Measurements from ENCODE around the gene CNTNAP5.

The CNTNAP5 gene

GRCh38 chr2:124079045-124079444, 54.0 kb downstream of the CNTNAP5 start:
- DNase-seq (ENCODE audit: low read depth) = no peak
- H3K4me3 ChIP-seq (ENCODE audit: low read depth, low read length) = no peak overlapping the region
- TF ChIP-seq CTCF (IDR thresholded peaks at IDR 0.05; ENCODE audit: low read depth, low read length, missing control alignments) = no peak
- in situ Hi-C loops (cut with HindIII; ENCODE audit: low sequenced_read_pairs) = no loop called here

GRCh38 chr2:124080281-124081153, 55.4 kb downstream of the CNTNAP5 start:
- no peak for TF ChIP-seq CTCF (IDR thresholded peaks at IDR 0.05; ENCODE audit: low read depth, low read length, missing control alignments)
- in situ Hi-C loops (cut with HindIII; ENCODE audit: low sequenced_read_pairs) = no loop called here
- DNase-seq (ENCODE audit: low read depth) = no peak
- H3K4me3 ChIP-seq (ENCODE audit: low read depth, low read length) = no peak overlapping the region

- no peak for DNase-seq (ENCODE audit: low read depth)
- in situ Hi-C loops (cut with HindIII; ENCODE audit: low sequenced_read_pairs) = no loop called here
- TF ChIP-seq CTCF (IDR thresholded peaks at IDR 0.05; ENCODE audit: low read depth, low read length, missing control alignments) = no peak
- no peak overlapping the region for H3K4me3 ChIP-seq (ENCODE audit: low read depth, low read length)
Observed at GRCh38 chr2:124081154-124081716, 56.1 kb downstream of the CNTNAP5 start.

GRCh38 chr2:124088616-124089015, 63.5 kb downstream of the CNTNAP5 start:
- TF ChIP-seq CTCF (IDR thresholded peaks at IDR 0.05; ENCODE audit: low read depth, low read length, missing control alignments) = no peak
- DNase-seq (ENCODE audit: low read depth) = no peak
- in situ Hi-C loops (cut with HindIII; ENCODE audit: low sequenced_read_pairs) = no loop called here
- H3K4me3 ChIP-seq (ENCODE audit: low read depth, low read length) = no peak overlapping the region

- in situ Hi-C loops (cut with HindIII; ENCODE audit: low sequenced_read_pairs) = no loop called here
- TF ChIP-seq CTCF (IDR thresholded peaks at IDR 0.05; ENCODE audit: low read depth, low read length, missing control alignments) = no peak
- no peak overlapping the region for H3K4me3 ChIP-seq (ENCODE audit: low read depth, low read length)
- no peak for DNase-seq (ENCODE audit: low read depth)
Observed at GRCh38 chr2:124091721-124092120, 66.6 kb downstream of the CNTNAP5 start.

GRCh38 chr2:124092651-124093050, 67.6 kb downstream of the CNTNAP5 start:
- DNase-seq (ENCODE audit: low read depth) = no peak
- no peak overlapping the region for H3K4me3 ChIP-seq (ENCODE audit: low read depth, low read length)
- no peak for TF ChIP-seq CTCF (IDR thresholded peaks at IDR 0.05; ENCODE audit: low read depth, low read length, missing control alignments)
- in situ Hi-C loops (cut with HindIII; ENCODE audit: low sequenced_read_pairs) = no loop called here
